GM12865 (cell line): Measurements from ENCODE around the gene ZBBX.
A peak's percentile ranks its signal among the peaks of the same experiment; 100 is the strongest.

Experiments
- DNase-seq: peaks from one replicate; pipeline ENCODE4 v3.0.0; 2010; ENCODE audit warnings: low read depth
- H3K4me3 ChIP-seq: 2 replicates; pipeline ENCODE4 v1.5.1; 2011; ENCODE audit warnings: mild to moderate bottlenecking, low read depth, low read length, control low read depth
- TF ChIP-seq, protein P1 (sequence below): IDR thresholded peaks from 2 replicates; pipeline ENCODE4 v1.5.1; 2011; ENCODE audit warnings: low read length, control low read depth, low read depth, inconsistent platforms; ENCODE audit not compliant: insufficient read depth; ENCODE audit errors: missing control alignments

ZBBX gene

DNA sequence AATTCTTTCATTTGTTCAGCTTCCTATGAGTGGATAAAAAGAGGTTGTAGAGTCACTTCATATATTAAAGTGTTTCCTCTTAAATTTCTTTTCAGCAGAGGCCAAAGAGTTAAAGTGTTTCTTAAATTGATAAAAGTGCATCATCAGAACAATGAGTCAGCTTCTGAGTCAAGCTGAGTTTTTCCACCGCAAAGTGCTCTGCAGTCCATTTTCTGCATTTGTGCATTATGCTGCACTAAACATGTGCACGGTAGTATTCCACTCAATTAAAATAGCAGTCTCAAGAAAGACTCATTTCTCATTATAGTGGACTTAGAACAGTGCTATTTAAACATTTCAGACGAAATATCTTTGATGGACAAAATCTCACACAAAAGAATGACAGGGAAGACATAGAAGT lies 152.0 kb downstream of the ZBBX start:
- no peak overlapping the region for H3K4me3 ChIP-seq
- DNase-seq = no peak
- TF ChIP-seq, protein P1, sequence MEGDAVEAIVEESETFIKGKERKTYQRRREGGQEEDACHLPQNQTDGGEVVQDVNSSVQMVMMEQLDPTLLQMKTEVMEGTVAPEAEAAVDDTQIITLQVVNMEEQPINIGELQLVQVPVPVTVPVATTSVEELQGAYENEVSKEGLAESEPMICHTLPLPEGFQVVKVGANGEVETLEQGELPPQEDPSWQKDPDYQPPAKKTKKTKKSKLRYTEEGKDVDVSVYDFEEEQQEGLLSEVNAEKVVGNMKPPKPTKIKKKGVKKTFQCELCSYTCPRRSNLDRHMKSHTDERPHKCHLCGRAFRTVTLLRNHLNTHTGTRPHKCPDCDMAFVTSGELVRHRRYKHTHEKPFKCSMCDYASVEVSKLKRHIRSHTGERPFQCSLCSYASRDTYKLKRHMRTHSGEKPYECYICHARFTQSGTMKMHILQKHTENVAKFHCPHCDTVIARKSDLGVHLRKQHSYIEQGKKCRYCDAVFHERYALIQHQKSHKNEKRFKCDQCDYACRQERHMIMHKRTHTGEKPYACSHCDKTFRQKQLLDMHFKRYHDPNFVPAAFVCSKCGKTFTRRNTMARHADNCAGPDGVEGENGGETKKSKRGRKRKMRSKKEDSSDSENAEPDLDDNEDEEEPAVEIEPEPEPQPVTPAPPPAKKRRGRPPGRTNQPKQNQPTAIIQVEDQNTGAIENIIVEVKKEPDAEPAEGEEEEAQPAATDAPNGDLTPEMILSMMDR = no peak

DNA sequence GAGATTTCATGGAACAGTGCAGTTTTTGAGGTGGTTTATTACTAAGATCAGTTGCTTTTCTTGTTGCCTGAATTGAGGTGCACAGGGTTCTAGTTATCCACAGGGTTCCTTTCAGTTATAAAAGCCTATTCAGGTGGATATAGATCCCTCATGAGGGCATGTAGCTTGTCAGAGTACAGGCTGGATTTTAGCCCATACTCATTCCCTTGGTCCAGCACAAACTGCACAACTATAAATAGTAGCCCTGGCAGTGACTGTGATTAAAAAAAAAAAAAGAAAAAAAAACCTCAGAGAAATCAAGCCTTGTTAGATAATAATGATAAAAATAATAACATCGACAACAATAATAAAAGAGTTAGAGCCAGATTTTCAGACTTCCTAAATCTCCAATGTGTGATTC lies 154.3 kb downstream of the ZBBX start:
- no peak for DNase-seq
- no peak overlapping the region for H3K4me3 ChIP-seq
- TF ChIP-seq, protein P1 = no peak

- TF ChIP-seq, protein P1 = no peak
- DNase-seq = no peak
- no peak overlapping the region for H3K4me3 ChIP-seq
Measured at GRCh38 chr3:167209011-167209410, 171.1 kb downstream of the ZBBX start.

- no peak for DNase-seq
- TF ChIP-seq, protein P1 = no peak
- H3K4me3 ChIP-seq = no peak overlapping the region
Measured at GRCh38 chr3:167203062-167203461, 177.0 kb downstream of the ZBBX start.

DNA sequence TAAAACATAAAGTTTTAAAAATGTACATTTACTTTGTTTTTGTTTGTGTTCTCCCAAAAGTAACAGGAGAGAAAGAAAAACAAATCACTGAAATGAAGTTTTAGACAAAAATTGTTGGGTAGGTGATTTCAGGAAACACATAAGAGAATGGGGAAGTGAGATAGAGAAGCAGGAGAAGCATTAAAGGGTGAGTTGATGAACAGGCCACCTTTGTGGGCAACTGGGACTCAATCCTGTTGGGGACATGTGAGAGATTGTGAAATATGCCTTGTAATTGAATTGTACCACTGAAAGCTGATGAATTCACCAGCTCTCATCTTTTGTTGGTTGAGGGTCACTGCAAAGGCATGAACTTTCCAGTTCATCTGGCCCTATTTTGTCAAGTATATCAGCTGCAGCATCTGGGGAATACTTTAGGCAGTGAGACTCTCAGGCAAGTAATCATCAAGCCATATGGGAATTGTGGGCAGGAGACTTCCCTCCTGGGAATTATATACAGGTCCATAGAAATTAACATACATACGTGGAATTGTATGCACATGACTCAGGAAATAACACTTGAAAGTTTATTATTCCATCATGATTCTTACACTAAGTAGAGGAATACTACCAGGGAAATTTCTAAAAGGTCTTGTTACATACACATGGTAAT lies 181.0 kb downstream of the ZBBX start:
- DNase-seq = peak; percentile 6
- TF ChIP-seq, protein P1 = no peak
- H3K4me3 ChIP-seq = no peak overlapping the region
